ENCODE results near the gene SLC24A1. TPM values are rescaled to one million over a fixed set of nuclear protein-coding genes. Genes with fewer than 3 reads are reported as not detected.

Gene SLC24A1
- total and polyA plus RNA-seq, 12 donors, result 1.2 to 5.3 (median 2.0) TPM

GRCh38 chr15:65632780-65633375 is 11.1 kb downstream of the SLC24A1 start:
- TF ChIP-seq CTCF (IDR thresholded peaks at IDR 0.05), result no peak
- no peaks in the 10 kb centered on the region for H3K27me3 ChIP-seq
- no peaks in the 10 kb centered on the region for H3K9me3 ChIP-seq
- ATAC-seq (no peak), DNase-seq (no peak)
- 57 to 65% methylated on average over 4 of the region's 4 CpGs for WGBS, 2 donors
- intact Hi-C loops (cut with DNase I), result loop anchor here in 4 of 10 donors (10.0 kb wide), 4 partner anchors 202 to 652 kb away; partner anchors contain the start of gene RAB11A (in 1 of the 4)
- H3K4me1 ChIP-seq, result peaks cover 0 to 5% (median 0%) of the 10 kb centered on the region in 9 donors
- no peak overlapping the region for H3K4me3 ChIP-seq
- peaks cover 0 to 2% (median 0%) of the 10 kb centered on the region in 9 donors for H3K36me3 ChIP-seq
- H3K27ac ChIP-seq, result no peak overlapping the region

DNA sequence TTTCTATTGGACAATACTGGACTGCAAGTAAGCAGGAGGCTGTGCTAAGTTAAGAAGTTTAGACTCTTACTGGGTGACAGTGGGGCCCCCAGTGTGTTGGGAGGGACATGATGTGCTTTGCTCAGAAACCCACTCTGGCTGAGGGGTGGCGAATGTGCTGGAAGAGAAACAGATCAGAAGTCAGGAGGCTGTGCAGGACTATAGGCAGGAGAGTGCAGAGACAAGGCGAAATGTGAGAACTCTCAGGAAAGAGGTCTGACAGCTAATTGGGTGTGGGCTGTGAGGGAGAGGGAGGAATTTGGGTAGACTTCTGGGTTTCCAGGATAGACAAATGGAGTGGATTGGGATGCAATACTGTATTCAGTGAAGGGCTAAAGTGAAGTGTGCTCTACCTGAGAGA is 12.0 kb downstream of the SLC24A1 start:
- Histone ChIP-seq H3K27ac (no peak overlapping the region), H3K9me3 (no peaks in the 10 kb centered on the region), H3K4me1 (peaks cover 0 to 10% (median 3%) of the 10 kb centered on the region in 9 donors), H3K36me3 (no peaks in the 10 kb centered on the region), H3K4me3 (no peak overlapping the region), H3K27me3 (no peaks in the 10 kb centered on the region)
- no peak for DNase-seq
- WGBS, 2 donors, result 84 to 92% methylated on average over 2 of the region's 2 CpGs
- TF ChIP-seq CTCF (IDR thresholded peaks at IDR 0.05), result no peak
- intact Hi-C loops (cut with DNase I), result loop anchor here in 4 of 10 donors (10.0 kb wide), 4 partner anchors 201 to 651 kb away; partner anchors contain the start of gene RAB11A (in 1 of the 4)
- no peak for ATAC-seq

GRCh38 chr15:65634356-65634755 is 12.6 kb downstream of the SLC24A1 start:
- no peak for ATAC-seq
- Histone ChIP-seq H3K27me3 (no peaks in the 10 kb centered on the region), H3K36me3 (no peaks in the 10 kb centered on the region), H3K4me1 (peaks cover 0 to 14% (median 3%) of the 10 kb centered on the region in 9 donors), H3K9me3 (no peaks in the 10 kb centered on the region), H3K27ac (no peak overlapping the region), H3K4me3 (no peak overlapping the region)
- TF ChIP-seq CTCF (IDR thresholded peaks at IDR 0.05), result no peak
- intact Hi-C loops (cut with DNase I), result loop anchor here in 4 of 10 donors (10.0 kb wide), 4 partner anchors 200 to 650 kb away; partner anchors contain the start of gene RAB11A (in 1 of the 4)
- no peak for DNase-seq
- 68 to 78% methylated on average over 1 of the region's 1 CpG for WGBS, 2 donors

DNA sequence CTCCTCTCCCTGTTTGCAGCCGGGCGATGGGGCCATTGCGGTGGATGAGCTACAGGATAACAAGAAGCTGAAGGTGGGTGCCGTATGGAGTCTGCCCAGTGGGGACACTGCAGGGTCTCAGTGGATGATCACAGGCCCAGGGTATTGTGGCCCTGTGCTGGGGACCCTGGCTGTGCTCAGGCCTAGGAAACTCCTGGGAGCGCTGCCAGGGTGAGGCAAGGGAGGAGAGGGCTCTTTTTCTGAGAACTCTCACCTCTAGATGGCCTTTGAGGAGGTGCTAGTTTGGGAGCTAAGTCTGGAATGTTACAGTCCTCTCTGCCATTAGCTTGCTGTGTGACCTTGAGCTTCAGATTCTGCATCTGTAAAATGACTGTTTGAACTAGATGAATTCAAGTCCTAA is 16.4 kb downstream of the SLC24A1 start:
- H3K4me1 ChIP-seq, result peaks cover 0 to 23% (median 14%) of the 10 kb centered on the region in 9 donors
- 79 to 85% methylated on average over 5 of the region's 5 CpGs for WGBS, 2 donors
- H3K27ac ChIP-seq, result no peak overlapping the region
- TF ChIP-seq CTCF (IDR thresholded peaks at IDR 0.05), result no peak
- H3K36me3 ChIP-seq, result no peaks in the 10 kb centered on the region
- ATAC-seq (no peak), DNase-seq (no peak)
- no peaks in the 10 kb centered on the region for H3K27me3 ChIP-seq
- H3K9me3 ChIP-seq, result no peaks in the 10 kb centered on the region
- no peak overlapping the region for H3K4me3 ChIP-seq
- intact Hi-C loops (cut with DNase I), result loop anchor here in 8 of 10 donors (2.0 to 10.0 kb wide), 7 partner anchors 197 to 649 kb away; partner anchors contain the start of gene RAB11A (in 1 of the 8)

Measured in heart right ventricle (tissue), 16 donors.